Natural killer cell (primary cell): Measurements from ENCODE around the gene TPP1. TPM values are rescaled to one million over a fixed set of nuclear protein-coding genes. Genes with fewer than 3 reads are reported as not detected.

Source experiments
- ATAC-seq, 3 donors: fragments of 150-1000 bp in 2 of 3; fragments of 200-7000 bp in 1 of 3; cut with Tn5 transposase; 1 replicate in 1 of 3; 2 replicates in 2 of 3; pipeline ENCODE4 v1.10.0; 2021; ENCODE audit warnings: mild to moderate bottlenecking in 2 of 3, moderate library complexity in 2 of 3
- DNase-seq, 2 donors: peaks; one replicate each; pipeline versions ENCODE4 v3.0.0 to v3.0.0-alpha.2; 2013 to 2021; ENCODE audit warnings: mixed read lengths in 1 of 2
- H3K27ac ChIP-seq: one replicate; pipeline ENCODE4 v1.5.1; 2013; ENCODE audit warnings: mild to moderate bottlenecking, low read length
- H3K27me3 ChIP-seq: one replicate; pipeline ENCODE4 v1.6.1; 2013; ENCODE audit warnings: low read length; ENCODE audit not compliant: control insufficient read depth, insufficient read depth
- H3K36me3 ChIP-seq: one replicate; pipeline ENCODE4 v1.6.1; 2013; ENCODE audit warnings: low read length; ENCODE audit not compliant: control insufficient read depth, insufficient read depth
- H3K4me1 ChIP-seq: one replicate; pipeline ENCODE4 v1.6.1; 2013; ENCODE audit warnings: low read length; ENCODE audit not compliant: control insufficient read depth, insufficient read depth
- H3K4me3 ChIP-seq: one replicate; pipeline ENCODE4 v1.5.1; 2013; ENCODE audit warnings: low read length
- H3K9me3 ChIP-seq: one replicate; pipeline ENCODE4 v1.6.1; 2013; ENCODE audit warnings: low read length; ENCODE audit not compliant: control insufficient read depth, insufficient read depth
- H3K27ac Mint-ChIP-seq, 2 donors: one replicate each; pipeline ENCODE4 v1.8.0; 2022; ENCODE audit warnings: mild to moderate bottlenecking in 2 of 2, mixed read lengths in 2 of 2, moderate library complexity in 1 of 2
- H3K27me3 Mint-ChIP-seq, 2 donors: one replicate each; pipeline ENCODE4 v1.8.0; 2022; ENCODE audit warnings: low read depth in 2 of 2, mixed read lengths in 2 of 2
- H3K36me3 Mint-ChIP-seq: one replicate; pipeline ENCODE4 v1.8.0; 2022; ENCODE audit warnings: mixed read lengths
- H3K4me1 Mint-ChIP-seq, 2 donors: one replicate each; pipeline ENCODE4 v1.8.0; 2022; ENCODE audit warnings: mixed read lengths in 2 of 2
- H3K4me3 Mint-ChIP-seq: one replicate; pipeline ENCODE4 v1.8.0; 2022; ENCODE audit warnings: mild to moderate bottlenecking, moderate library complexity, mixed read lengths
- H3K9me3 Mint-ChIP-seq, 2 donors: one replicate each; pipeline ENCODE4 v1.8.0; 2022; ENCODE audit warnings: mixed read lengths in 2 of 2
- WGBS: methylation state at CpG from one replicate; pipeline ENCODE4 v1.1.7; 2013; ENCODE audit warnings: missing lambda C conversion rate; ENCODE audit not compliant: insufficient coverage; 5-methylcytosine and 5-hydroxymethylcytosine counted together
- intact Hi-C: fragments of 100-400 bp; cut with micrococcal nuclease; formaldehyde crosslinking; loops from one replicate; pipeline ENCODE4 v1.14.2; 2022
- total RNA-seq, 4 donors: library from RNA; stranded (reverse); fragments of 120-200 nt in 1 of 4; gene quantifications; one replicate each; pipeline versions ENCODE4 v1.2.3 to v1.2.4, GENCODE V29; 2013 to 2022
- TF ChIP-seq, protein P1 (sequence below): fragments of 200-600 bp; IDR thresholded peaks from one replicate; pipeline ENCODE4 v1.8.0; 2022; ENCODE audit warnings: antibody characterized with exemption

TPP1 gene
- total RNA-seq, 3 donors from 2014 or later (not counting 1 experiment from before 2014, with no cell fraction given): 123 to 135 (median 131) TPM

DNA sequence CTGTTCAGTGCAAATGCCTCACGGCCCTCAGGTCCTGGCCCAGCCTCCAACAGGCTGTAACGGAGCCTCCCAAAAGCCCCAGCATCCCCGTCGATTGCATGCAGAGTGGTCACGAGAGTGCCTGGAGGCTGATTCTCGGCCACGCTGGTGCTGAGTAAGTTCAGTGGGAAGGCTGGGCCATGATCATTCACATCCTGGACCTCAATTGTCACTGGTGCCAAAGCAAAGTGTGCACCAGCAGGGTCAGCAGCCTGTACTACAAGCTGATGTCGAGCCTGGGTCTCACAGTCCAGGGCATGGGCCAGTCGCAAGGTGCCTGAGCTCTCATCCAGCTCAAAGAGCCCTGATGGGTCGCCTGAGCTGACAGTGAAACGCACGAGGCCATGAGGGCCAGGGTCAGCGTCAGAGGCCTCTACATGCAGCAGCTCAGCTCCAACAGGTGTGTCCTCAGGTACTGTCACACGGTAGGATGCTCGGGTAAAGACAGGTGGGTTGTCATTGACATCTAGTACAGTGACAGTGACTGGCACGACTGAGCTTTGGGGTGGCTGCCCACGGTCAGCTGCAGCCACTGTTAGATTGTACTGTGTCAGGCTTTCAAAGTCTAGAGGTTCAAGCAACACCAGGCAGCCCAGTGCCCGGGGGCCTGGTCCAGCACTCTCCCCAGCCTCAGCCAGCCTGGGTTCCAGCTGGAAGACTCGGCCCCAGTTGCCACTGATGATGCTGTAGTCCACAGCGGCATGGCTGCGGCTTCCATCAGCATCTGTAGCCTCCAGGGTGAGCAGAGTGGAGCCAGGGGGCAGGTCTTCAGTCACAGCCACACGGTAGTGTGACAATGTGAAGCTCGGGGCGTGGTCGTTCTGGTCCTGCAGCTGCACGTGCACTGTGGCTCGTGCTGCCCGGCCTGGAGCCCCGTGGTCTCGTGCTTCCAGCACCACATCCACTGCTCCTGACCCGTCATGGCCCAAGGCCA lies 4.5 kb upstream of the TPP1 start:
- WGBS: 89% methylated on average over 31 of the region's 31 CpGs
- H3K4me1 Mint-ChIP-seq: peaks cover 9 to 12% of the 10 kb centered on the region in 2 donors
- TF ChIP-seq, protein P1, sequence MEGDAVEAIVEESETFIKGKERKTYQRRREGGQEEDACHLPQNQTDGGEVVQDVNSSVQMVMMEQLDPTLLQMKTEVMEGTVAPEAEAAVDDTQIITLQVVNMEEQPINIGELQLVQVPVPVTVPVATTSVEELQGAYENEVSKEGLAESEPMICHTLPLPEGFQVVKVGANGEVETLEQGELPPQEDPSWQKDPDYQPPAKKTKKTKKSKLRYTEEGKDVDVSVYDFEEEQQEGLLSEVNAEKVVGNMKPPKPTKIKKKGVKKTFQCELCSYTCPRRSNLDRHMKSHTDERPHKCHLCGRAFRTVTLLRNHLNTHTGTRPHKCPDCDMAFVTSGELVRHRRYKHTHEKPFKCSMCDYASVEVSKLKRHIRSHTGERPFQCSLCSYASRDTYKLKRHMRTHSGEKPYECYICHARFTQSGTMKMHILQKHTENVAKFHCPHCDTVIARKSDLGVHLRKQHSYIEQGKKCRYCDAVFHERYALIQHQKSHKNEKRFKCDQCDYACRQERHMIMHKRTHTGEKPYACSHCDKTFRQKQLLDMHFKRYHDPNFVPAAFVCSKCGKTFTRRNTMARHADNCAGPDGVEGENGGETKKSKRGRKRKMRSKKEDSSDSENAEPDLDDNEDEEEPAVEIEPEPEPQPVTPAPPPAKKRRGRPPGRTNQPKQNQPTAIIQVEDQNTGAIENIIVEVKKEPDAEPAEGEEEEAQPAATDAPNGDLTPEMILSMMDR: no peak
- H3K27ac Mint-ChIP-seq: no peak overlapping the region
- H3K27ac ChIP-seq: no peak overlapping the region
- no peaks in the 10 kb centered on the region for H3K9me3 Mint-ChIP-seq
- no peaks in the 10 kb centered on the region for H3K36me3 ChIP-seq
- no peak overlapping the region for H3K4me3 ChIP-seq
- H3K36me3 Mint-ChIP-seq: no peaks in the 10 kb centered on the region
- no peaks in the 10 kb centered on the region for H3K9me3 ChIP-seq
- H3K4me1 ChIP-seq: peaks cover 16% of the 10 kb centered on the region
- no peak overlapping the region for H3K4me3 Mint-ChIP-seq
- no peaks in the 10 kb centered on the region for H3K27me3 Mint-ChIP-seq
- intact Hi-C loops: no loop called here
- no peak for ATAC-seq
- H3K27me3 ChIP-seq: no peaks in the 10 kb centered on the region
- no peak for DNase-seq

GRCh38 chr11:6622261-6623171 lies 3.3 kb upstream of the TPP1 start:
- TF ChIP-seq, protein P1: no peak
- H3K9me3 ChIP-seq: no peaks in the 10 kb centered on the region
- no peaks in the 10 kb centered on the region for H3K9me3 Mint-ChIP-seq
- peaks cover 3 to 9% of the 10 kb centered on the region in 2 donors for H3K4me1 Mint-ChIP-seq
- intact Hi-C loops: no loop called here
- no peak overlapping the region for H3K4me3 Mint-ChIP-seq
- H3K36me3 ChIP-seq: no peaks in the 10 kb centered on the region
- H3K27ac ChIP-seq: no peak overlapping the region
- peaks cover 26% of the 10 kb centered on the region for H3K4me1 ChIP-seq
- ATAC-seq (no peak), DNase-seq (no peak)
- no peaks in the 10 kb centered on the region for H3K27me3 ChIP-seq
- 89% methylated on average over 24 of the region's 24 CpGs for WGBS
- H3K4me3 ChIP-seq: no peak overlapping the region
- H3K27me3 Mint-ChIP-seq: no peaks in the 10 kb centered on the region
- H3K27ac Mint-ChIP-seq: no peak overlapping the region
- no peaks in the 10 kb centered on the region for H3K36me3 Mint-ChIP-seq

- no peak for ATAC-seq
- Histone ChIP-seq H3K9me3 (no peaks in the 10 kb centered on the region), H3K27me3 (no peaks in the 10 kb centered on the region), H3K4me1 (peaks cover 26% of the 10 kb centered on the region), H3K4me3 (no peak overlapping the region), H3K27ac (no peak overlapping the region), H3K36me3 (peaks cover 2% of the 10 kb centered on the region)
- TF ChIP-seq, protein P1: no peak
- H3K27me3 Mint-ChIP-seq: no peaks in the 10 kb centered on the region
- DNase-seq: no peak
- no peaks in the 10 kb centered on the region for H3K36me3 Mint-ChIP-seq
- H3K4me3 Mint-ChIP-seq: no peak overlapping the region
- no peak overlapping the region for H3K27ac Mint-ChIP-seq
- H3K9me3 Mint-ChIP-seq: no peaks in the 10 kb centered on the region
- intact Hi-C loops: no loop called here
- H3K4me1 Mint-ChIP-seq: peaks cover 0 to 5% of the 10 kb centered on the region in 2 donors
- 89% methylated on average over 16 of the region's 16 CpGs for WGBS
Observed at GRCh38 chr11:6621711-6622211, 2.5 kb upstream of the TPP1 start.
